Mucosa of rectum (tissue), 2 donors: Measurements from ENCODE around the gene YY1.
A peak's percentile ranks its signal among the peaks of the same experiment; 100 is the strongest.
"Not testable (repeated sequence)": the region's sequence is repeated elsewhere in the genome, so short reads cannot be mapped to it uniquely, and the experiment has no call there.

Source experiments
- H3K27ac ChIP-seq, 2 donors: one replicate each; pipeline ENCODE4 v1.7.0; 2013; ENCODE audit warnings: inconsistent platforms in 2 of 2, low read depth in 2 of 2, low read length in 2 of 2
- H3K27me3 ChIP-seq, 2 donors: one replicate each; pipeline ENCODE4 v1.7.0; 2013; ENCODE audit warnings: low read length in 2 of 2; ENCODE audit not compliant: control insufficient read depth in 2 of 2, insufficient read depth in 2 of 2
- H3K36me3 ChIP-seq, 2 donors: one replicate each; pipeline ENCODE4 v1.7.0; 2013; ENCODE audit warnings: low read length in 2 of 2; ENCODE audit not compliant: control insufficient read depth in 2 of 2, insufficient read depth in 2 of 2
- H3K4me1 ChIP-seq, 2 donors: one replicate each; pipeline ENCODE4 v1.7.0; 2013; ENCODE audit warnings: low read length in 2 of 2, mild to moderate bottlenecking in 1 of 2; ENCODE audit not compliant: control insufficient read depth in 2 of 2, insufficient read depth in 2 of 2
- H3K4me3 ChIP-seq, 2 donors: one replicate each; pipeline ENCODE4 v1.7.0; 2013; ENCODE audit warnings: low read length in 2 of 2
- H3K9ac ChIP-seq, 2 donors: one replicate each; pipeline ENCODE4 v1.7.0; 2013; ENCODE audit warnings: low read length in 2 of 2, low read depth in 1 of 2, mild to moderate bottlenecking in 1 of 2
- H3K9me3 ChIP-seq, 2 donors: one replicate each; pipeline ENCODE4 v1.7.0; 2013; ENCODE audit warnings: low read length in 2 of 2; ENCODE audit not compliant: control insufficient read depth in 2 of 2
- donor health status: healthy.
- donor health status: Normal muscosa, but diverticular disease.

The YY1 gene

DNA sequence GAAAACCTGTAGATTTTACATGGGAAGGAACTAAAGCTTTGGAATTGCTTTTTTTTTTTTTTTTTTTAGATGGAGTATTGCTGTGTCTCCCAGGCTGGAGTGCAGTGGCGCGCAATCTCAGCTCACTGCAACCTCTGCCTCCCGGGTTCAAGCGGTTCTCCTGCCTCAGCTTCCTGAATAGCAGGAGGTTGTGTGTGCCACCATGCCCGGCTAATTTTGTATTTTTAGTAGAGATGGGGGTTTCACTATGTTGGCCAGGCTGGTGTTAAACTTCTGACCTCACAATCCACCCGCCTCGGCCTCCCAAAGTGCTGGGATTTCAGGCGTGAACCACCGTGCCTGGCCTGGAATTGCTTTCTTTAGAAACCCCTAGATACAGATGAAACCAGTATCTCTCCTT is 44.5 kb downstream of the YY1 start:
- not testable (repeated sequence) for H3K9me3 ChIP-seq, H3K36me3 ChIP-seq, H3K27ac ChIP-seq, H3K4me1 ChIP-seq, H3K4me3 ChIP-seq, H3K9ac ChIP-seq, H3K27me3 ChIP-seq

DNA sequence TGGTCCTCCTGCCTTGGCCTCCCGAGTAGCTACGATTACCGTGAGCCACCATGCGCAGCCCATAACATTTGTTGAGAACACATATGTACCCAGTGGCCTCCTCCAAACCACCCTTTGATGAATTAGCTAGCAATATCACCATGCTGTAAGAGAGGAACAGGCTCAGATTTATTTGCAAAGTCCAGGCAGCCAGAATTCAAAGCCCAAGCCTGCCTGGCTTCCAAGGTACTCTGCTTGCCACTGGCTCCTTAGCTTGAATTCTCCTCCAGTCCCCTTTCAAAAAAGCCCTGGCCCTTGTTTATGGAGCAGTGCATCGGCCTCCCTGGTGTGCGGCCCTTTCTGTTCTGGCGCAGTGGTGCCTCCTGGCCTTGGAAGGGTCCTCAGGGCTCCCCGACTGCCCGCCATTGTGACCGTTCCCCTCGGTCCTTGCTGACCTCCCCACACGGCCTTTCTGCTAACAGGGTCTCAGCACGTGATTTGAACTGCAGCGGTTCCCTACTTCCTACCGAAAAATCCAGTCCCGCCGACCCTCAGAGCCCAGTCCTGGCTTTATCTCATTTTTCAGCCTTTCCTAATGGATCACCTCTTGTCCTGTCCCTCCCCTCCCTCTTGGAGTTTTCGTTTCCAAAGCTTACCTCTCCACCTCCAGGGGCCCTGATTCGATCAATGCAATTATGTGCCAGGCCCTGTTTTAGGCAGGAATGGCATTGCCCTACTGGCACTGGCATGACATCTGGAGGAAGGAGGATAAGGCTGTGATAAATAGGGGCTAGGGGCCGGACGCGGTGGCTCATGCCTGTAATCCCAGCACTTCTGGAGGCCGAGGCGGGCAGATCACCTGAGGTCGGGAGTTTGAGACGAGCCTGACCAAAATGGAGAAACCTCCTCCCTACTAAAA is 45.3 kb downstream of the YY1 start:
- Histone ChIP-seq H3K4me3 (peak overlapping the region; percentile 70 to 73), H3K9me3 (no peaks in the 10 kb centered on the region), H3K4me1 (peaks cover 3 to 8% of the 10 kb centered on the region in 2 donors), H3K36me3 (peaks cover 5 to 6% of the 10 kb centered on the region in 2 donors), H3K27ac (no peak overlapping the region), H3K27me3 (no peaks in the 10 kb centered on the region), H3K9ac (peak overlapping the region in 1 of 2 donors; percentile 92)

DNA sequence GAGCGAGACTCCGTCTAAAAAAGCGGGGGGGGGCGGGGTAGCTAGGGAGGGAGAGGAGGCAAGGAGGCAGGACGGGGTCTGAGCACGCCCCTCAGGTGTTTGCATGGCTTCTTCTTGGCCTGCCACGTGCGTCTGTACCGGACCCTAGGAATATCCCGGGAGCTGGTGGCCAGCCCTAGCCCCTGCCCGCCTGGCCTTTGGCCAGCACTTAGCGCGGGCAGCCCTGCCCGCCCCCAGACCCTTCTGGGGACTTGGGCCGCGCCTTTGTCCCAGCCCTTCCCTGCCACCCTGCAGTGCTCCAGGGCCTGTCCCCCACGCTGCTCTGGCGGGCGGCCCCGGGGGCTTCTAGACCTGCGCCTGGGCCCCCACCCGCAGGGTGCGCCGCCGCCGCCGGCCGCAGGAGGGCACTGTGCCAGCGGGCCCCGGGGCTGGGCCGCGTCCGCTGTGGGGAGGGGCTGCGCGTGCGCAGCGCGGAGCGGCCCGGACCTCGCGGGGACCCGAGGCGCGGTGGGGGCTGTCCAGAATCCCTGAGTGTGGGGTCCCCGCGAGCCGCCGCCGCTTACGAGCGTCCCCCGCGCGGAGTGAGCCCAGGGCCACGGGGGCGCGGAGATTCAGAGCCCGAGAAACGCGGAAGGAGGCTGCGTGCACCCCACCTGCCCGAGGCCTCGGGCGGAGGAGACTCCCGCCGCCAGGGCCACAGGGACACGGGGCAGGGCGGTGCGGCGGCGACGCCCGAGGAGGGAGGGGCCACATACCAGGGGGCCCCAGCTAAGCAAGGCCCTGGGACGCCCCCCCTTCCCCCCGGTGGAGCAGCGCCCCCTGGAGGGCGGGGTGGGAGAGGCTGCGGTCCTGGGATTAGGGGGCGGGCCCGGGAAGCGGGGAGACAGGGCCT is 46.3 kb downstream of the YY1 start:
- Histone ChIP-seq H3K4me3 (peak overlapping the region; percentile 70 to 73), H3K9me3 (no peaks in the 10 kb centered on the region), H3K36me3 (peaks cover 5 to 6% of the 10 kb centered on the region in 2 donors), H3K9ac (peak overlapping the region; percentile 75 to 92), H3K4me1 (peaks cover 3 to 5% of the 10 kb centered on the region in 2 donors), H3K27ac (peak overlapping the region; percentile 86), H3K27me3 (no peaks in the 10 kb centered on the region)

DNA sequence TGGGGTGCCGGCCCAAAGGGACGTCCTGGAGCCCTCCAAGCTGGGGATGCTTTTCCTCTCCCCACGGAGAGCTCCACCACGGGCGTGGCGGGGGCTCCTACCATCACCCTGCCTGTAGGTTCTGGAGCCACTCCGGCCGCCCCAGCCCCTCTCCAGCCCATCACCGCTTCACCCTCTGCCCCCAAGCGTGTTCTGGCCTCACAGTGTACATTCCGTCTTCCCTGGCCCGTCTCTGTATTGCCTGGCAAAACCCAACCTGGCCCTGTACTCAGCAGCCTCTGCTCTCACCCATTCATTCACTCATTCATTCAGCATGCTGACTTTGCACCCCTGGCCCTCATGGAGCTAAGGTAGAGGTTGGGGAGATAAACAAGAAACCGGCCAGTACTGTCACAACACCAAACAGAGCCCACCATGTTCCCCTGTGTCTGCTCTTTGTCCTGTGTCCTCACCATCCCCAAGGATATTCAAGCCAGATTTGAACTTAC is 47.0 kb downstream of the YY1 start:
- Histone ChIP-seq H3K27ac (peak overlapping the region; percentile 86), H3K4me3 (peak overlapping the region; percentile 70 to 73), H3K27me3 (no peaks in the 10 kb centered on the region), H3K9me3 (no peaks in the 10 kb centered on the region), H3K36me3 (peaks cover 5 to 6% of the 10 kb centered on the region in 2 donors), H3K9ac (peak overlapping the region; percentile 14 to 92), H3K4me1 (peaks cover 3 to 5% of the 10 kb centered on the region in 2 donors)

DNA sequence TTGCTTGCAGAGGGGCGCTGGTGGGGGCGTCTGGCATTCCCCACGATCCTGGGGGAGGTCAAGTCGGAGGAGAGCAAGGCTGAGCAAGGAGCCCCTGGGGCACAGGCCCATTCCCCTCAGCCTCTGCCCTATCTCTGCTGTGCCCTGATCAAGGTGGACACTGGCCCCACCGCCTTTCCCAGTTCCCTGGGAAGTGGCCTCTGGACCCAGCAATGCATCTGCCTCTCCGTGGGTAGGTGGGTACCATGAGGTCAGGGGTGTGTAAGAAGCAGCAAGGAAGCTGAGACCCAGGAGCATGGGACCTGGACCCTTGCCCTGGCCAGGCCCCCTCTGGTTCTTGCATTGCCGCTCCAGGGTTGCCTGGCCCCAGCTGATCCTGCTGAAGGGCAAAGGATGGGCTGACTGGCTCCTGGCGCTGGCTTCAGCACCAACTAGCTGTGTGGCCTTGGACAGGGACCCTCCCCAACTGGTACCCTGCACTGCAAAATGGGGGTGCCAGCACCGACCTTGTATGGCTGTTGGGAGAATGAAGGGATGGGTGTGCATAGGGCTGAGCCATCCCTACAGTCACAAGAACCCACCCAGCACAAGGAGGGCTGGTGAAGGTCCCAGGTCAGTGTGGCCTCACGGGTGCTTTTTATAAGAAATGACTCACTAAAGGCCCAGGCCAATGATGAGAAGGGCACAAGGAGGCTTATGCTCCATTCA is 47.7 kb downstream of the YY1 start:
- Histone ChIP-seq H3K27me3 (no peaks in the 10 kb centered on the region), H3K9ac (no peak overlapping the region), H3K9me3 (no peaks in the 10 kb centered on the region), H3K36me3 (peaks cover 0 to 3% of the 10 kb centered on the region in 2 donors), H3K4me3 (no peak overlapping the region), H3K4me1 (peaks cover 3 to 5% of the 10 kb centered on the region in 2 donors), H3K27ac (no peak overlapping the region)

DNA sequence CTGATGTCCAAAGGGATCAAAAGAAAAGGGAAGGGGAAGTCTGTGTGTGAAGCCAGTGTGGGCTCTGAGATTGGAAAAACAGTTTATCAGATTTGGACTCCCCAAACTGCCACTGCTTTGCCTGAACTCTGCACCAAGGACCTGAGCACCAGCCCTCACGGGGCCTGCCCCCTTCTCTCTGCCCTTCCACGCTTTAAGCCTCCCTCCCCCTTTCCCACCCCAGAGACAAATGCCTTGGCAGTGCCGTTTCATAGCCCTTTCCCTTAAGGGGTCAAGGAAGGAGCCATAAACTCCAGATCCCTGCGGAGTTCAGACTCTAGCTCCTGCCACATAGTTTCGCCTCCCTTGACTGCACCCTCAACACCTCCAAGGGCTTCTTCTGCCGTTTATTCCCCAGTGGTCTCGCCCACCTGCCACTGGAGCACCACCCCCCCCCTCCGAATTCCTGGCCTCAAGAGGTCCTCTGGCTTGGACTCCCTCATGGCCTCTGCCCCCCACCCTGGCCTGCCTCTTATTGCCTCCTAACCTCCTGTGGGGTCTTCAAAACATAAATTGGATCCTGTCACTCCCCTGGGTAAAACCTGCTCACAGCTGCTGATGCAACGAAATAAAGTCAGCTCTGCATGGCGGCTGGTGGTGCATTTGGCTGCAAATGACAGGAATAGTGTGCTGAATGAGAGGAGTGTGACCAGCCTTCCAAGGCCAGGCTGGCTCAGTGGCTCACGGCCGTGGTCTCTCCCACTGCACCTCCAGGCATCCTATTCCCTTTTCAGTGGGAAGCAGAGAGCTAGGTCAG is 48.5 kb downstream of the YY1 start:
- Histone ChIP-seq H3K9ac (no peak overlapping the region), H3K4me3 (no peak overlapping the region), H3K27ac (no peak overlapping the region), H3K36me3 (no peaks in the 10 kb centered on the region), H3K4me1 (peaks cover 3 to 5% of the 10 kb centered on the region in 2 donors), H3K27me3 (no peaks in the 10 kb centered on the region), H3K9me3 (no peaks in the 10 kb centered on the region)

DNA sequence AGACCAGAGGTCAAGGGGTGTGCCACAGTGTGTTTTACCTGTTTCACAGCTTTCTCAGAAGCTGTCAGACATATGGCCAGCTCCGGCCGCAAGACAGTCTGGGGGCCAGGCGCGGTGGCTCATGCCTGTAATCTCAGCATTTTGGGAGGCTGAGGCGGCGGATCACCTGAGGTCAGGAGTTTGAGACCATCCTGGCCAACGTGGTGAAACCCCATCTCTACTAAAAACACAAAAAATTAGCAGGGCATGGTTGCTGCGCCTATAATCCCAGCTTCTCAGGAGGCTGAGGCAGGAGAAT is 49.0 kb downstream of the YY1 start:
- H3K9me3 ChIP-seq, H3K27me3 ChIP-seq, H3K9ac ChIP-seq, H3K27ac ChIP-seq, H3K4me3 ChIP-seq, H3K4me1 ChIP-seq, H3K36me3 ChIP-seq: not testable (repeated sequence)

DNA sequence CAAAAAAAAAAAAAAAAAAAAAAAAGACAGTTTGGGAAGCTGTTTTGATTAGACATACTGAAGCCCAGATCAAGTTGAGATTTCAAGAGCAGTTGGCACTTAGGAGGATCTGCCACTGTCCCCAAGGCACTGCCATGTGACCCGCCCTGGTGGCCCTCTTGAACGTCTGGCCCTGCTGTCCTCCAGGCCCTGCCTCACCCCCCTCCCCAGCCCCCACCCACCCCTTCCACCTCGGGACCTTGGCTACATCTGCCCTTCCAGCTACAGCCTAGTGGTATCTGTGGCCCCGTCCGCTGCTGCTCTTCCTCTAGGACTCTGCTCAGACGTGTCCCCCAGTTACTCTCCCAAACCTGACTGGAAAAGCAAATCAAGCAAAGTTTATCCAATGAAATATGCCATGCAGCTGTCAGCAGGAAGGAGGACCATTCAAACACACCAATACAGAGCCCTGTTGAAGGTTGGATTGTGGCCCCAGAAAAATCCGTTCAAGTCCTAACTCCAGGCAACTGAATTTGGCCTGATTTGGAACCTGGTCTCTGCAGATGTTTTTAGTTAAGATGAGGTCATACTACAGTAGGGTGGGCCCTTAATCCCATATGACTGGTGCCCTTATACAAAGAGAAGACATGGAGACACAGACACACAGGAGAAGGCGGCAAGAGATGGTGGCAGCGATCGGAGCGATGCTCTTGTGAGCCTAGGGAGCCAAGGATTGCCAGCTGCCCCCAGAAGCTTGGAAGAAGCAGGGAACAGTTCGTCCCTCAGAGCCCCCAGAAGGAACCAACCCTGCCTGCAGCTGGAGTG is 49.6 kb downstream of the YY1 start:
- Histone ChIP-seq H3K27me3 (no peaks in the 10 kb centered on the region), H3K9ac (no peak overlapping the region), H3K27ac (no peak overlapping the region), H3K4me3 (no peak overlapping the region), H3K4me1 (peaks cover 3 to 5% of the 10 kb centered on the region in 2 donors), H3K9me3 (no peaks in the 10 kb centered on the region), H3K36me3 (no peaks in the 10 kb centered on the region)
